B cell (primary cell): ENCODE results near the gene NMNAT3. TPM values are rescaled to one million over a fixed set of nuclear protein-coding genes. Genes with fewer than 3 reads are reported as not detected.

Source experiments
- ATAC-seq: fragments of 200-7000 bp; cut with Tn5 transposase; one replicate; pipeline ENCODE4 v1.10.0; 2021; ENCODE audit warnings: low read depth, mild to moderate bottlenecking, moderate number of reproducible peaks, moderate library complexity
- CTCF ChIA-PET: fragments of 350-600 bp; sonication (Branson Sonifier 250); formaldehyde crosslinking; loops from one replicate; lab custom pipeline; 2021; ENCODE audit warnings: antibody characterized with exemption, inconsistent platforms; lab: Charles Lee
- POLR2A ChIA-PET: fragments of 350-600 bp; sonication (Branson Sonifier 250); formaldehyde crosslinking; loops from one replicate; lab custom pipeline; 2021; ENCODE audit warnings: antibody characterized with exemption; lab: Charles Lee
- DNase-seq: peaks from one replicate; pipeline ENCODE4 v3.0.0; 2013
- H2AFZ ChIP-seq: 2 replicates; pipeline ENCODE4 v1.6.1; 2012; ENCODE audit warnings: mild to moderate bottlenecking, low read depth, low read length; ENCODE audit not compliant: insufficient read depth, poor library complexity, severe bottlenecking
- H3K27ac ChIP-seq, 2 donors: 1 replicate in 1 of 2; 2 replicates in 1 of 2; pipeline ENCODE4 v1.5.1; 2012 to 2013; ENCODE audit warnings: low read length in 2 of 2, mild to moderate bottlenecking in 2 of 2, moderate library complexity in 1 of 2
- H3K27me3 ChIP-seq, 4 experiments: fragments of 200-600 bp in 1 of 4; sonication (generic) in 1 of 4; replicated peaks in 1 of 4; 1 replicate in 2 of 4; 2 replicates in 2 of 4; pipeline versions ENCODE4 v1.6.1 to v1.7.0; 2013 to 2016; ENCODE audit warnings: low read length in 3 of 4, mild to moderate bottlenecking in 2 of 4, mixed read lengths in 1 of 4, moderate library complexity in 1 of 4; ENCODE audit not compliant: insufficient read depth in 4 of 4, control insufficient read depth in 3 of 4; ENCODE audit errors: control extremely low read depth in 1 of 4
- H3K36me3 ChIP-seq, 2 experiments: replicated peaks in 1 of 2; 1 replicate in 1 of 2; 2 replicates in 1 of 2; pipeline versions ENCODE4 v1.6.1 to v1.7.1; 2013; ENCODE audit warnings: low read length in 1 of 2; ENCODE audit not compliant: insufficient read depth in 2 of 2, control insufficient read depth in 1 of 2; ENCODE audit errors: control extremely low read depth in 1 of 2, extremely low read depth in 1 of 2
- H3K4me1 ChIP-seq, 2 donors: fragments of 200-600 bp in 1 of 2; sonication (generic) in 1 of 2; 1 replicate in 1 of 2; 2 replicates in 1 of 2; pipeline versions ENCODE4 v1.5.1 to v1.6.1; 2013 to 2017; ENCODE audit warnings: low read length in 2 of 2; ENCODE audit not compliant: control insufficient read depth in 2 of 2, insufficient read depth in 2 of 2
- H3K4me2 ChIP-seq: replicated peaks from 2 replicates; pipeline ENCODE3; 2012; ENCODE audit warnings: mild to moderate bottlenecking, low read depth, low read length; ENCODE audit not compliant: poor library complexity, severe bottlenecking
- H3K4me3 ChIP-seq, 5 experiments: fragments of 200-600 bp in 1 of 5; sonication (generic) in 1 of 5; 1 replicate in 3 of 5; 2 replicates in 2 of 5; pipeline versions ENCODE4 v1.5.1 to v1.7.0; 2011 to 2016; ENCODE audit warnings: low read length in 4 of 5, mild to moderate bottlenecking in 4 of 5, low read depth in 2 of 5, control low read depth in 1 of 5, moderate library complexity in 1 of 5; ENCODE audit not compliant: insufficient read depth in 1 of 5; ENCODE audit errors: control extremely low read depth in 1 of 5, extremely low read depth in 1 of 5
- H3K79me2 ChIP-seq: fragments of 200-600 bp; sonication (generic); one replicate; pipeline ENCODE4 v1.6.0; 2016; ENCODE audit warnings: low read length; ENCODE audit not compliant: control insufficient read depth, insufficient read depth
- H3K9ac ChIP-seq: fragments of 200-600 bp; sonication (generic); 2 replicates; pipeline ENCODE4 v1.6.1; 2017; ENCODE audit warnings: mild to moderate bottlenecking, low read length, moderate library complexity
- H3K9me3 ChIP-seq, 3 donors: one replicate each; pipeline versions ENCODE4 v1.6.1 to v1.7.1; 2013; ENCODE audit warnings: low read length in 2 of 3; ENCODE audit not compliant: control insufficient read depth in 2 of 3, insufficient read depth in 1 of 3; ENCODE audit errors: control extremely low read depth in 1 of 3
- H4K20me1 ChIP-seq: 2 replicates; pipeline ENCODE4 v1.6.0; 2012; ENCODE audit warnings: mild to moderate bottlenecking, low read length; ENCODE audit not compliant: insufficient read depth, control insufficient read depth, poor library complexity, severe bottlenecking
- H3K27ac Mint-ChIP-seq: one replicate; pipeline ENCODE4 v1.8.0; 2021; ENCODE audit warnings: mixed read lengths
- H3K27me3 Mint-ChIP-seq: one replicate; pipeline ENCODE4 v1.8.0; 2021; ENCODE audit warnings: mixed read lengths
- H3K4me1 Mint-ChIP-seq: one replicate; pipeline ENCODE4 v1.8.0; 2021; ENCODE audit warnings: mixed read lengths
- H3K4me3 Mint-ChIP-seq: one replicate; pipeline ENCODE4 v1.8.0; 2021; ENCODE audit warnings: mixed read lengths
- H3K9me3 Mint-ChIP-seq: one replicate; pipeline ENCODE4 v1.8.0; 2022; ENCODE audit warnings: mixed read lengths; ENCODE audit not compliant: insufficient read depth
- EZH2 ChIP-seq: IDR thresholded peaks from 2 replicates; pipeline ENCODE4 v1.6.1; 2012; ENCODE audit warnings: borderline replicate concordance, low read depth, mild to moderate bottlenecking, moderate library complexity, low read length; ENCODE audit not compliant: insufficient read depth, poor library complexity, severe bottlenecking
- WGBS: methylation state at CpG from one replicate; pipeline ENCODE4 v1.1.5; 2013; ENCODE audit warnings: missing lambda C conversion rate; ENCODE audit not compliant: insufficient coverage; 5-methylcytosine and 5-hydroxymethylcytosine counted together
- intact Hi-C: fragments of 100-400 bp; cut with micrococcal nuclease; formaldehyde crosslinking; loops from one replicate; pipeline ENCODE4 v1.10.0; 2022
- polyA plus RNA-seq: library from polyadenylated mRNA; depleted of rRNA; stranded (reverse); fragments of >200 nt; gene quantifications from 2 replicates; pipeline ENCODE4 v1.2.3, GENCODE V29; 2012
- total RNA-seq, 2 donors: library from RNA; stranded (reverse); fragments of 120-200 nt in 1 of 2; gene quantifications; 1 replicate in 1 of 2; 2 replicates in 1 of 2; pipeline versions ENCODE4 v1.2.3 to v1.2.4, GENCODE V29; 2013 to 2022
- TF ChIP-seq, protein P1 (sequence below): fragments of 200-600 bp; IDR thresholded peaks from one replicate; pipeline ENCODE4 v1.8.0; 2022; ENCODE audit warnings: antibody characterized with exemption, mild to moderate bottlenecking

The NMNAT3 gene
- total and polyA plus RNA-seq, 2 donors (not counting 1 experiment from before 2014, with no cell fraction given), result 1.9 to 3.3 TPM

DNA sequence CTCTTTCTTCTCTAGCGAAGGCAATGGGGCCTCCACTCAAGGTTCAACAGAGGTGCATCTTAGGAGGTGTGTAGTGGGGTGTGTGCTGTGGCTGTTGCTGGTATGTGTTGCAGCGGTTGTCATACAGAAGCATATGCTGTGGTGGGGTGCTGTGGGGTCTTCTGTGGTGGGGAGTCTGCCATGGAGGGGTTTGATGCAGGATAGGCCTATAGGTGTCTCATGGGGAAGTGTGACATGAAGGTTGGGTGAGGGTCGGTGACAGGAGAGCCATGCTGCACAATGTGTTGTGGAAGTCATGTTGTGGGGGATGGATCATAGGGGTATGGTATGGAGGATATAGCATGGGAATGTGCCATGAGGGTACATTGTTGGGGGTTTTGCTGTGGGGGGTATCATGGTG is 20.3 kb downstream of the NMNAT3 start:
- H4K20me1 ChIP-seq, result no peaks in the 10 kb centered on the region
- H3K4me3 ChIP-seq, result no peak overlapping the region
- no peaks in the 10 kb centered on the region for H3K36me3 ChIP-seq
- H3K4me2 ChIP-seq, result no peak overlapping the region
- H3K27me3 ChIP-seq, result no peaks in the 10 kb centered on the region
- CTCF ChIA-PET, result no interaction called here
- intact Hi-C loops, result no loop called here
- H3K4me3 Mint-ChIP-seq, result no peak overlapping the region
- H3K9ac ChIP-seq, result no peak overlapping the region
- no peak overlapping the region for H2AFZ ChIP-seq
- H3K27ac ChIP-seq, result no peak overlapping the region
- no peaks in the 10 kb centered on the region for H3K4me1 Mint-ChIP-seq
- no peaks in the 10 kb centered on the region for H3K27me3 Mint-ChIP-seq
- no peak for TF ChIP-seq EZH2
- TF ChIP-seq, protein P1, sequence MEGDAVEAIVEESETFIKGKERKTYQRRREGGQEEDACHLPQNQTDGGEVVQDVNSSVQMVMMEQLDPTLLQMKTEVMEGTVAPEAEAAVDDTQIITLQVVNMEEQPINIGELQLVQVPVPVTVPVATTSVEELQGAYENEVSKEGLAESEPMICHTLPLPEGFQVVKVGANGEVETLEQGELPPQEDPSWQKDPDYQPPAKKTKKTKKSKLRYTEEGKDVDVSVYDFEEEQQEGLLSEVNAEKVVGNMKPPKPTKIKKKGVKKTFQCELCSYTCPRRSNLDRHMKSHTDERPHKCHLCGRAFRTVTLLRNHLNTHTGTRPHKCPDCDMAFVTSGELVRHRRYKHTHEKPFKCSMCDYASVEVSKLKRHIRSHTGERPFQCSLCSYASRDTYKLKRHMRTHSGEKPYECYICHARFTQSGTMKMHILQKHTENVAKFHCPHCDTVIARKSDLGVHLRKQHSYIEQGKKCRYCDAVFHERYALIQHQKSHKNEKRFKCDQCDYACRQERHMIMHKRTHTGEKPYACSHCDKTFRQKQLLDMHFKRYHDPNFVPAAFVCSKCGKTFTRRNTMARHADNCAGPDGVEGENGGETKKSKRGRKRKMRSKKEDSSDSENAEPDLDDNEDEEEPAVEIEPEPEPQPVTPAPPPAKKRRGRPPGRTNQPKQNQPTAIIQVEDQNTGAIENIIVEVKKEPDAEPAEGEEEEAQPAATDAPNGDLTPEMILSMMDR, result no peak
- H3K9me3 Mint-ChIP-seq, result no peaks in the 10 kb centered on the region
- POLR2A ChIA-PET, result no interaction called here
- ATAC-seq, result no peak
- no peak overlapping the region for H3K27ac Mint-ChIP-seq
- WGBS, result 100% methylated on average over 3 of the region's 3 CpGs
- no peak for DNase-seq
- H3K4me1 ChIP-seq, result no peaks in the 10 kb centered on the region
- no peaks in the 10 kb centered on the region for H3K9me3 ChIP-seq
- H3K79me2 ChIP-seq, result no peaks in the 10 kb centered on the region

- no peak for TF ChIP-seq EZH2
- TF ChIP-seq, protein P1, result no peak
- H3K4me3 ChIP-seq, result no peak overlapping the region
- Mint-ChIP-seq H3K27ac (no peak overlapping the region), H3K4me1 (no peaks in the 10 kb centered on the region), H3K27me3 (no peaks in the 10 kb centered on the region), H3K9me3 (no peaks in the 10 kb centered on the region), H3K4me3 (no peak overlapping the region)
- no peaks in the 10 kb centered on the region for H3K79me2 ChIP-seq
- intact Hi-C loops, result no loop called here
- no peaks in the 10 kb centered on the region for H3K4me1 ChIP-seq
- no peaks in the 10 kb centered on the region for H4K20me1 ChIP-seq
- no peaks in the 10 kb centered on the region for H3K27me3 ChIP-seq
- no peak overlapping the region for H3K27ac ChIP-seq
- no peak for ATAC-seq
- POLR2A ChIA-PET, result no interaction called here
- CTCF ChIA-PET, result no interaction called here
- no peak overlapping the region for H3K9ac ChIP-seq
- no peak for DNase-seq
- 83% methylated on average over 1 of the region's 4 CpGs for WGBS
- no peaks in the 10 kb centered on the region for H3K9me3 ChIP-seq
- H3K36me3 ChIP-seq, result no peaks in the 10 kb centered on the region
- no peak overlapping the region for H3K4me2 ChIP-seq
- H2AFZ ChIP-seq, result no peak overlapping the region
These were observed 21.7 kb downstream of the NMNAT3 start for GRCh38 chr3:139655909-139656595.
